Fibroblast of skin of right quadriceps (primary cell): ENCODE results near the gene ACP7.
"Not testable (repeated sequence)": the region's sequence is repeated elsewhere in the genome, so short reads cannot be mapped to it uniquely, and the experiment has no call there.

Experiments
- DNase-seq: peaks from one replicate; pipeline ENCODE4 v3.0.0-alpha.2; 2013

ACP7 gene, protein sequence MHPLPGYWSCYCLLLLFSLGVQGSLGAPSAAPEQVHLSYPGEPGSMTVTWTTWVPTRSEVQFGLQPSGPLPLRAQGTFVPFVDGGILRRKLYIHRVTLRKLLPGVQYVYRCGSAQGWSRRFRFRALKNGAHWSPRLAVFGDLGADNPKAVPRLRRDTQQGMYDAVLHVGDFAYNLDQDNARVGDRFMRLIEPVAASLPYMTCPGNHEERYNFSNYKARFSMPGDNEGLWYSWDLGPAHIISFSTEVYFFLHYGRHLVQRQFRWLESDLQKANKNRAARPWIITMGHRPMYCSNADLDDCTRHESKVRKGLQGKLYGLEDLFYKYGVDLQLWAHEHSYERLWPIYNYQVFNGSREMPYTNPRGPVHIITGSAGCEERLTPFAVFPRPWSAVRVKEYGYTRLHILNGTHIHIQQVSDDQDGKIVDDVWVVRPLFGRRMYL

GRCh38 chr19:39083983-39084731 lies at the start of gene ACP7:
Gene ACP7, plus strand, starts transcription at chr19:39084368. Its CDS starts 902 bp downstream, at chr19:39085270.
- no peak for DNase-seq

DNA sequence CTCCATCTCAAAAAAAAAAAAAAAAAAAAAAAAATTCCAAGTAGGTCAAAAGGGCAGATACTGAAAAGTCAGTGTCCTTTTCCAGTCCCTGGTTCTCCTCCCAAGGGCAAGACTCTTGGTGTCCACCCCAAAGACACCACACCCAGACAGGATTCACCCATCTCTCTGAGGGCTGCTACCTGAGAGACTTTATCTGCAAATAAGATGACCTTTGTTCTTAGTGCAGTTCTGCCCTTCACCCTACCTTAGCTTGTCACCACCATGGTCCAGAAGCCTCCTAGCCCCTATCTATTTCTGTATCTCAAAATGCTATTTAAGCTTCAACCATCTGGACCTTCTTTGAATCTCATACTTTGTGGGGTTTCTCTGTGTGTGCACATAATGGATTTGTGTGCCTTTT lies 47.6 kb upstream of the ACP7 start:
- DNase-seq, result no peak

- DNase-seq, result no peak
Measured at GRCh38 chr19:39037194-39037593, 47.0 kb upstream of the ACP7 start.

DNA sequence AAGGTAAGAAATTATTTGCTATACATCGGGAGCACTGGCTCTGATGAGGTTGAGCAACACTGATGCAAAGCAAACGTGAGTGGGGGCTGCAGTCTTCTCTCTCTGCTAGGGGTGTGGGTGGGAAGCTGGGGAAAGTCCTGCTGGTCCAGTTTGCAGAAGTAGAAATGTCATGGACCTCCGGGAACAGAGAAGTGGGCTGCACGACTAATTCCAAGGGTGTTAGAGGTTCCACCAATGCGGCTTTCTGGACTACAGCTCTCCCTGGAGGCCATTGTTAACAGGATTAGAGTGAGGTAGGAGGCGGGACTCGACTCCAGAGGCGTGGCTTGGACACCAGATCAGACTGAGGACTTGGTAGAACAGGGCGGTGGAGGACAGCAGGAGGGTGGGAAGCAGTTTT lies 46.1 kb upstream of the ACP7 start:
- DNase-seq, result peak; percentile 26

DNA sequence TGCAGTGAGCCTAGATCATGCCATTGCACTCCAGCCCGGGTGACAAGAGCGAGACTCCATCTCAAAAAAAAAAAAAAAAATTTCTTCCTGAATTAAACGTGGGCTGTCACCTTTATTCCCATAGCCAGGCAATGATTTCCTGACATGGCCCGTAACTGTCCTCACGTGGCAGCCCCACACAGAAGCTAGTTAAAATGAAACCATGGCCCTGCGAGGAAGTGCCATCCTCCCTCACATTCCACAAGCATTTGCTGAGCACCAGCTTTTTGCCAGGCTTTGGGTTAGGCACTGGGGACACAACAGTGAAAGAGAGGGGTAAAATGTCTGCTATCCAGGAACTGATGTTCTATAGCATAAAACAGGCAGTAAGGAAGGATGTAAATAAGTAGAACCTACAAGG lies 38.7 kb upstream of the ACP7 start:
- no peak for DNase-seq

DNA sequence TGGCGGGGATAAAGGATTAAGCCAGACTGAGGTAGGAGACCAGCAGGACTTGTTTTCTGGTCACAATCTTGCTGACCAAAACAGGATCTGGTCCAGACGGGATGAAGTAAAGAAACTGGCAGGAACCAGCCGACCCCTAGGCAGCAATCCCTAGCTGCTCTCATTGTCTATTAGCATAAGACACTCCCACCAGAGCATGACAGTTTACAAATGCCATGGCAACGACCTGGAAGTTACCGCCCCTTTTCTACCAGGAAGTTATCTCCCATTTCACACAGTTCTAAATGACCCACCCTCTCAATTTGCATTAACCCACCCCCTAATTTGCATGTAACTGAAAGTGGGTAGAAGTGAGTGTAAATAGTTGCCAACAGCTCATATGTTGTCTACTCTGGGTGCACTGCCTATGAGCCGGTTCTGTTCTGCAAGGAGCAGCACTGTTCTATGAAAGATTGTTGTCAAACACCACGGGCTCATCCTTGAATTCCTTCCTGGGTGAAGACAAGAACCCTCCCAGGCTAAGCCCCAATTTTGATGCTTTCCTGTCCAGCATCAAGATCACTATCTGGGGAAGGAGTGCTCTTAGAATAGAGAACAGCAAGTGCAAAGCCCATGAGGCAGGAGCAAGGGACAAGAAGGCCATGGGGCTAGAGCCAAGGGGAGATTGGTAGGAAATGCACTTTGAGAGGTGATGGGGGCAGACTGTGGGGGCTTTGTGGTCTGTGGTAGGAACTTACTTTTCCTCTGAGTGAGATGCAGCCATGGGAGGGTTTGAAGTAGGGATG lies 37.9 kb upstream of the ACP7 start:
- no peak for DNase-seq

GRCh38 chr19:39047073-39047472 lies 37.1 kb upstream of the ACP7 start:
- no peak for DNase-seq

DNA sequence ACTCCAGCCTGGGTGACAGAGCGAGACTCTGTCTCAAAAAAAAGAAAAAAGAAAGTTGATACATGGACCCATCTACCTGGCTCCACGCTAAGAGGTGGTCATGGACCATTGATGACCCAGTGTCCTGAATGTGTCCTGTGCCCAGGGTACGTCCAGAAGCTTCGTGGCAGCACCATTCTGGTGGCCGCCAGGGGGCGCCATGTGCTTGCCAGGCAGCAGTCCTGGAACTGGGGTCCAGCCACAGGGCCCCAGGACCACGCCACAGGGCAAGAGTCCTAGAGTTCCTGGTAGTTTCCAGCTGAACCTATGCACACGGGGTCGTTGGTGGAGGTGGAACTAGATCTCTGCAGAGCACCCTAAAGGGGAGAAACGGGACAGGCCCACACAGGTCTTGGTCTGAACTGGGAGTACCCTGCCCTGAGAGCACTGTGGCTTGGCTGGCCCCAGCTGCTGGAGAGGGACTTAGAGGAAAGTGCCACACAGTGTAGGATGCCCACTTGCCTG lies 31.9 kb upstream of the ACP7 start:
- DNase-seq, result peak; percentile 27

DNA sequence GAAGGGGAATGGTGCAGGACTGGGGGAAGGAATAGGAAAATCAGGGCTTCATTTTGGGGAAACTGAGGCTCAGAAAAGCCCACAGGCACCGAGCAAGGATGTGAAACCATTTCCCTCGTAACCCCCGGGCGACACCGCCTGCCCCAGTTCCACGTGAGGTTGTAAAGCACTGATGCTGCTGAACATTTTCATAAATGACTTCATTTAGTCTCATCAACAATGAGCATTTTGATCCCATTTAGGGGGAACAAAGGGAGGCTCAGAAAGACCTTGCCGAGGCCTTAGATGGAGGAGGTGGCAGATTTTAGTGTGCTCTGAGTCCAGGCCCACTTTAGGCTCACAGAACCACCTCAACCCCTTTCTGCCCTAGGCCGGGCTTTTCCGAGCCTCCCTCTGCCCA lies 31.3 kb upstream of the ACP7 start:
- DNase-seq, result no peak

DNA sequence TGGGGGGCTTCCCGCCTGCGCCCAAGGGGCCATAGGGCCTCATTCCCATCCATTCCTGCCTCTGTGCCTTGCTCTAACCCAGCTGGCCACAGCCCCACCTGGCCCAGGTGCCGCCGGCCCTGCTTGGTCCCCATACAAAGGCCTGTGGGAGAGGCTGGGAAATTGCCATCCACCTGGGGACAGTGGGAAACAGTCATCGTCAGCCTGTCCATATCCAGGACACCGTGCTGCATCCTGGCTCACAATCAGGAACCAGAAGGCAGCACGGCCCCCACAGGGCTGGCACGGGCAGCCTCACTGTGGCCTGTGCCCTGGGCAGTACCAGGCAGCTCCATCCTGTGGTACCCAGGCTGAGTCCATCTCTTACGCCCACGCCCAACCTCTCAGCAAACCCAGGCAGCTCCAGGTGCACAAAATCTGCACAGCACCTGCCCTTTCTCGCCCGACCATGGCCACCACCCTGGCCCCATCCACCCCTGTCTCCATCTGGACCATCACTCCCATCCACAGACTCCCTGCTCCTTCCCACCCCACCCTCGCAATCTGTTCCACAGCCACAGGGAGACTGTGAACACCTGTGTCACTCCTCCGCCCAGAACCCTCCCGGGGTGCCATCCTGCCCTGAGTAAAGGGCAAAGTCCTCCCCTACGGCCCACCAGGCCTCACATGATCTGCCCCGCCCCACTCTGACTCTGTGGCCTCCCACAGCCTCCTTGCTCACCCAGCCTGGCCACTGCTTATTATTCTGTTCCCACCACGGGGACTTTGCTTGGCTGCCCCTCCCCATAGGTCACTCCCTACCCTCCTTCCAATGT lies 30.7 kb upstream of the ACP7 start:
- DNase-seq, result no peak

- no peak for DNase-seq
Measured at GRCh38 chr19:39054091-39054470, 30.1 kb upstream of the ACP7 start.

DNA sequence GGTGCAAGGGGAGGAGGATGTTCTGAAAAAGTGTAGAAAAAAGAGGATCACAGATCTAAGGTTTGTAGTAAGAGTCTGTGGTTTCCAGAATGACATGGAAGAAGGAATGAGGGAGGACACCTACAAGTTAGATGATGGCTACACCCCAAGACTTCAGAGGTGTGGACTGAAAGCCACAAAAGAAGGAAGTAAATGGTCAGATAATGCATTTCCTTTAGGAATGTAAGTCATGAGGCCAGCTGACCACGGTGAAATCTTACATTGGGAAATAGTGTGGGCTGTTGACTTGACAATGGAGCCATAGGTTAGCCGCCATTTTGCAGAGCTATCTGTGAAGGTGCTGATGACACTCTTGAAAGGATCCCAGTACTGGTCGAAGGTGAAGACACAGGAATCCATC lies 26.6 kb upstream of the ACP7 start:
- DNase-seq, result no peak

DNA sequence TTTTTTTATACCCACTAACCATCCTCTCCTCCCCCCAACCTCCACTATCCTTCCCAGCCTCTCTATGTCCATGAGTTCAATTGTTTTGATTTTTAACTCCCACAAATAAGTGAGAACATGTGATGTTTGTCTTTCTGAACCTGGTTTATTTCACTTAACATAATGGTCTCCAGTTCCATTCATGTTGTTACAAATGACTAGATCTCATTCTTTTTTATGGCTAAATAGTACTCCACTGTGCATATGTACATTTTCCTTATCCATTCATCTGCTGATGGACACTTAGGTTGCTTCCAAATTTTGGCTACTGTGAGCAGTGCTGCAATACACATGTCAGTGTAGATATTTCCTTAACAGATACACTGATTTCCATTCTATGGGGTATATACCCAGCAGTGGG lies 24.9 kb upstream of the ACP7 start:
- no peak for DNase-seq

DNA sequence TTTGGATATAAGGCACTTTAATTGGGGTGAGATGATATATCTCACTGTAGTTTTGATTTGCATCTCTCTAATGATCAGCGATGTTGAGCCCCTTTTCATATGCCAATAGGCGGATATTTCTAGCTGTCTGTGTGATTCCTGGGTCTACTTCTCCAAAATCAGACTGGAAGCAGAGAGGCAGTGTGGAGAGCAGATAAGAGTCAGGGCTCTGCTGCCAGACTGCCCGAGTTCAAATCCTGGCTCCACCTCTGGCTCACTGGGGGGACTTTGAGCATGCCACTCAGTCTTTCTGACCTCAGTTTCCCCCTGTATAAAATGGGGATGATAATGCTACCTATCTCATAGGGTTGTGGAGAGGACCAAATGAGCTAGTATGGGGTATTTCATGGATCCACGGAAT lies 24.0 kb upstream of the ACP7 start:
- DNase-seq, result no peak

- DNase-seq, result no peak
Measured at GRCh38 chr19:39064405-39064804, 19.8 kb upstream of the ACP7 start.

- no peak for DNase-seq
Measured at GRCh38 chr19:39065928-39066327, 18.2 kb upstream of the ACP7 start.

- no peak for DNase-seq
Measured at GRCh38 chr19:39067104-39067503, 17.1 kb upstream of the ACP7 start.

- DNase-seq, result not testable (repeated sequence)
Measured at GRCh38 chr19:39068259-39068658, 15.9 kb upstream of the ACP7 start.

DNA sequence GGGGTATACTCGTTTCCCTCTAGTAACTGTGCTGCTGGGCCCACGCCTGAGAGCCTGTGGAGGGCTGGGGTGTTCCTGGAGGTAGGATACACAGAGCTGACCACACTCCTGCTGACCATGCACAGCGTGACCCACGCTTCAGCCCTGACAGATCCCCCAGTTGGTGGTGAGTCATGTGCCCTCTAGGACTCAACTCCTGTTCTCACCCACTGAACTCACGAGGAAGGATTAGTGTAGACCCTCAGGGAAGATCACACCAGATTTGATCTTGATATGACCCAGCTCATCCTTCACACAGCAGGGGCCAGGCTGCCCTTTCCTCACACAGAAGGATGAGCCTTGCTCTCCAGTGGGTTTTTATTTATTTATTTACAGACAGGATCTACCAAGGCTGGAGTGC lies 13.3 kb upstream of the ACP7 start:
- DNase-seq, result no peak

DNA sequence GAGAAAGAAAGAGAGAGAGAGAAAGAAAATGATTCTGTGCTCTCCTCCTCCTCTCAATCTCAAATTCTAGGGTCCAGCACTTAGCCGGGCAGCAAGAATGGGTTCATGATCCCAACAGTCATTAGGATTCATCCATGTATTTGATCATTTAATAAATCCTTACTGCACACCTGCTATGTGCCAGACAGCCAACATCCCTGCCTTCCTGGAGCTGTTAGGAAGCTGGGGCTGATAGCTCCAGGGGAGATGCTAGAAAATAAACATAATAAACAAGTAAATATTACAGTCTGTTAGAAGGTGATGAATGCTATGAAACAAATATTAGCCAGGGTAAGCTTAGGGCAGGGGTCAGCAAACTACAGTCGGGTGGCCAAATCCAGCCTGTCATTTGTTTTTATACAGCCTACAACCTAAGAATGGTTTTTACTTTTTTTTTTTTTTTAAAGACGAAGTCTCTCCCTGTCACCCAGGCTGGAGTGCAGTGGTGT lies 9.9 kb upstream of the ACP7 start:
- DNase-seq, result no peak

DNA sequence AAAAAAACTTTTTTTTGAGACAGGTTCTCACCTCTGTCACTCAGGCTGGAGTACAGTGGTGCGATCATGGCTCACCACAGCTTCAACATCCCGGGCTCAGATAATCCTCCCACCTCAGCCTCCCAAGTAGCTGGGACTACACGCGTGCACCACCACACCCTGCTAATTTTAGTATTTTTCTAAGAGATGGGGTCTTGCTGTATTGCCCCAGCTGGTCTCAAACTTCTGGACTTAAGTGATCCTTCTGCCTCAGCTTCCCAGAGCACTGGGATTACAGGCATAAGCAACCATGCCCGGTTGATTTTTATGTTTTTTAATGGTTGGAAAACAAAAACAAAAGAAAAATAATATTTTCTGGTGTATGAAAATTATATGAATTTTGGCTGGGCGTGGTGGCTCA lies 9.2 kb upstream of the ACP7 start:
- no peak for DNase-seq

- DNase-seq, result no peak
Measured at GRCh38 chr19:39077323-39077722, 6.8 kb upstream of the ACP7 start.
